Left lobe of liver (tissue), 2 donors: ENCODE results near the gene CLIP1. TPM values are rescaled to one million over a fixed set of nuclear protein-coding genes. Genes with fewer than 3 reads are reported as not detected.
"Not testable (repeated sequence)": the region's sequence is repeated elsewhere in the genome, so short reads cannot be mapped to it uniquely, and the experiment has no call there.

Experiments used
- ATAC-seq: fragments of 200-7000 bp; cut with Tn5 transposase; one replicate; pipeline ENCODE4 v1.9.1; 2020; ENCODE audit warnings: mild to moderate bottlenecking, moderate library complexity
- DNase-seq: peaks from one replicate; pipeline ENCODE4 v3.0.0-alpha.2; 2020; ENCODE audit warnings: low spot score
- total RNA-seq: library from RNA; stranded (reverse); gene quantifications from one replicate; pipeline ENCODE4 v1.2.1, GENCODE V29; 2021
- donor health status: DM: no; HTN: no; CAD: no; lungs with moderate emphysema.
- donor health status: DM: no; HTN: yes; CAD: no.

Gene CLIP1
- total RNA-seq, 1 donor from 2014 or later = 38.9 TPM

- DNase-seq (peak; percentile 82), ATAC-seq (peak; percentile 81)
These were observed 22.7 kb downstream of the CLIP1 start for GRCh38 chr12:122399592-122400373.

- ATAC-seq = peak; percentile 62
- DNase-seq = no peak
These were observed 23.2 kb downstream of the CLIP1 start for GRCh38 chr12:122399254-122399591.

- not testable (repeated sequence) for DNase-seq, ATAC-seq
These were observed 24.5 kb downstream of the CLIP1 start for GRCh38 chr12:122397981-122398380.

- ATAC-seq (no peak), DNase-seq (no peak)
These were observed 27.1 kb downstream of the CLIP1 start for GRCh38 chr12:122395319-122395718.

GRCh38 chr12:122394626-122395194 is 27.8 kb downstream of the CLIP1 start:
- peak; percentile 65 for DNase-seq

GRCh38 chr12:122393817-122394216 is 28.7 kb downstream of the CLIP1 start:
- DNase-seq = no peak
- no peak for ATAC-seq

More at GRCh38 chr12:122394626-122395194, 27.8 kb downstream of the CLIP1 start:
- peak; percentile 64 for ATAC-seq

GRCh38 chr12:122392411-122392810 is 30.1 kb downstream of the CLIP1 start:
- no peak for DNase-seq
- ATAC-seq = no peak

- no peak for DNase-seq
These were observed 32.8 kb downstream of the CLIP1 start for GRCh38 chr12:122389677-122390076.

GRCh38 chr12:122387887-122388286 is 34.6 kb downstream of the CLIP1 start:
- no peak for DNase-seq
- no peak for ATAC-seq

More at GRCh38 chr12:122389677-122390076, 32.8 kb downstream of the CLIP1 start:
- ATAC-seq = no peak

- ATAC-seq (no peak), DNase-seq (no peak)
These were observed 37.1 kb downstream of the CLIP1 start for GRCh38 chr12:122385171-122386016.

GRCh38 chr12:122382919-122383350 is 39.5 kb downstream of the CLIP1 start:
- no peak for ATAC-seq
- DNase-seq = no peak

GRCh38 chr12:122381021-122381420 is 41.4 kb downstream of the CLIP1 start:
- DNase-seq (no peak), ATAC-seq (no peak)

- ATAC-seq = not testable (repeated sequence)
These were observed 45.7 kb downstream of the CLIP1 start for GRCh38 chr12:122376751-122377150.

GRCh38 chr12:122374707-122375106 is 47.8 kb downstream of the CLIP1 start:
- ATAC-seq (no peak), DNase-seq (no peak)

More at GRCh38 chr12:122376751-122377150, 45.7 kb downstream of the CLIP1 start:
- not testable (repeated sequence) for DNase-seq

GRCh38 chr12:122371475-122372045 is 50.9 kb downstream of the CLIP1 start:
- ATAC-seq (peak; percentile 60), DNase-seq (no peak)

- ATAC-seq (peak; percentile 12), DNase-seq (no peak)
These were observed 54.0 kb downstream of the CLIP1 start for GRCh38 chr12:122368361-122369073.

- ATAC-seq, DNase-seq: not testable (repeated sequence)
These were observed 54.8 kb downstream of the CLIP1 start for GRCh38 chr12:122367632-122368031.

- DNase-seq (no peak), ATAC-seq (peak; percentile 59)
These were observed 55.6 kb downstream of the CLIP1 start for GRCh38 chr12:122366685-122367475.

GRCh38 chr12:122365226-122365625 is 57.2 kb downstream of the CLIP1 start:
- not testable (repeated sequence) for DNase-seq, ATAC-seq
